Endometrium (tissue), 2 donors: ENCODE measurements around the gene RBMY1B.
"Not testable (repeated sequence)": the region's sequence is repeated elsewhere in the genome, so short reads cannot be mapped to it uniquely, and the experiment has no call there.

ENCODE experiments used
- FAIRE-seq: peaks from 2 replicates; lab custom pipeline; 2012; peaks lifted over from hg19 to GRCh38; lab: Jason Lieb, UNC
- donor health status: control.
- donor health status: control.

RBMY1B gene

GRCh38 chrY:21511038-21511437, at the start of gene RBMY1B:
Gene RBMY1B (plus strand): TSS chrY:21511338. CDS start chrY:21513351, 2,013 bp downstream.
- not testable (repeated sequence) for FAIRE-seq

GRCh38 chrY:21462915-21463314, 48.2 kb upstream of the RBMY1B start:
- FAIRE-seq: not testable (repeated sequence)

- no peak for FAIRE-seq
Observed at GRCh38 chrY:21482967-21483366, 28.2 kb upstream of the RBMY1B start.

GRCh38 chrY:21534579-21534978, 23.4 kb downstream of the RBMY1B start, which contains the start of gene RBMY1A1:
Gene RBMY1A1 (plus strand): TSS chrY:21534879. CDS start chrY:21536892, 2,013 bp downstream.
- FAIRE-seq: not testable (repeated sequence)

- FAIRE-seq: not testable (repeated sequence)
Observed at GRCh38 chrY:21559316-21559984, 48.3 kb downstream of the RBMY1B start.
